ENCODE data around the gene ARHGAP26. TPM values are rescaled to one million over a fixed set of nuclear protein-coding genes. Genes with fewer than 3 reads are reported as not detected.

The ARHGAP26 gene
- total RNA-seq, result 17.1 and 23.8 TPM in 2 replicates

GRCh38 chr5:142769793-142770649 is at the start of gene ARHGAP26:
TSS of gene ARHGAP26 (plus strand) at chr5:142770377. CDS start at chr5:142770762, 385 bp downstream.
- DNase-seq (ENCODE audit: low read depth) (peak; percentile 89), FAIRE-seq (no peak)
- TF ChIP-seq CTCF (IDR thresholded peaks at IDR 0.05; ENCODE audit: insufficient read depth, low read length, severe bottlenecking), result peak; percentile 47
- Histone ChIP-seq H3K4me3 (ENCODE audit: low read depth, low read length) (peak within 1 kb of the TSS; percentile 84), H3K27me3 (ENCODE audit: control insufficient read depth, insufficient read depth, low read length) (no peaks in the 10 kb centered on the region), H3K36me3 (ENCODE audit: control insufficient read depth, insufficient read depth, low read length) (no peaks in the 10 kb centered on the region)

- Histone ChIP-seq H3K27me3 (ENCODE audit: control insufficient read depth, insufficient read depth, low read length) (no peaks in the 10 kb centered on the region), H3K36me3 (ENCODE audit: control insufficient read depth, insufficient read depth, low read length) (no peaks in the 10 kb centered on the region), H3K4me3 (ENCODE audit: low read depth, low read length) (no peak overlapping the region)
- DNase-seq (ENCODE audit: low read depth) (peak; percentile 99), FAIRE-seq (peak; percentile 98)
- TF ChIP-seq CTCF (IDR thresholded peaks at IDR 0.05; ENCODE audit: insufficient read depth, low read length, severe bottlenecking), result peak; percentile 41
These were observed 49.4 kb upstream of the ARHGAP26 start for GRCh38 chr5:142720641-142721271.

- no peaks in the 10 kb centered on the region for H3K36me3 ChIP-seq (ENCODE audit: control insufficient read depth, insufficient read depth, low read length)
- FAIRE-seq, result no peak
- no peaks in the 10 kb centered on the region for H3K27me3 ChIP-seq (ENCODE audit: control insufficient read depth, insufficient read depth, low read length)
- DNase-seq (ENCODE audit: low read depth), result no peak
- TF ChIP-seq CTCF (IDR thresholded peaks at IDR 0.05; ENCODE audit: insufficient read depth, low read length, severe bottlenecking), result no peak
- no peak overlapping the region for H3K4me3 ChIP-seq (ENCODE audit: low read depth, low read length)
These were observed 48.0 kb upstream of the ARHGAP26 start for GRCh38 chr5:142722146-142722545.

GRCh38 chr5:142722896-142723295 is 47.3 kb upstream of the ARHGAP26 start:
- H3K4me3 ChIP-seq (ENCODE audit: low read depth, low read length), result no peak overlapping the region
- TF ChIP-seq CTCF (IDR thresholded peaks at IDR 0.05; ENCODE audit: insufficient read depth, low read length, severe bottlenecking), result no peak
- FAIRE-seq, result no peak
- DNase-seq (ENCODE audit: low read depth), result no peak
- H3K27me3 ChIP-seq (ENCODE audit: control insufficient read depth, insufficient read depth, low read length), result no peaks in the 10 kb centered on the region
- H3K36me3 ChIP-seq (ENCODE audit: control insufficient read depth, insufficient read depth, low read length), result no peaks in the 10 kb centered on the region

- H3K27me3 ChIP-seq (ENCODE audit: control insufficient read depth, insufficient read depth, low read length), result no peaks in the 10 kb centered on the region
- no peak for TF ChIP-seq CTCF (IDR thresholded peaks at IDR 0.05; ENCODE audit: insufficient read depth, low read length, severe bottlenecking)
- no peak for DNase-seq (ENCODE audit: low read depth)
- no peak for FAIRE-seq
- H3K4me3 ChIP-seq (ENCODE audit: low read depth, low read length), result no peak overlapping the region
- H3K36me3 ChIP-seq (ENCODE audit: control insufficient read depth, insufficient read depth, low read length), result no peaks in the 10 kb centered on the region
These were observed 45.4 kb upstream of the ARHGAP26 start for GRCh38 chr5:142724821-142725220.

All from bronchial epithelial cell (primary cell).